Panc1 (cell line): ENCODE results near the gene AP3M1.

Source experiments
- POLR2AphosphoS5 ChIP-seq: IDR thresholded peaks from 2 replicates; pipeline ENCODE4 v1.6.1; 2012; ENCODE audit warnings: mild to moderate bottlenecking, low read depth, low read length, moderate library complexity
- SIN3A ChIP-seq: IDR thresholded peaks from 2 replicates; pipeline ENCODE4 v1.6.1; 2012; ENCODE audit warnings: low read depth, mild to moderate bottlenecking, low read length, moderate library complexity, borderline replicate concordance; ENCODE audit not compliant: insufficient read depth
- TCF7L2 ChIP-seq: IDR thresholded peaks from 2 replicates; pipeline ENCODE4 v1.6.1; 2011; ENCODE audit warnings: mild to moderate bottlenecking, low read depth, low read length, inconsistent platforms
- TF ChIP-seq, protein P1 (sequence below): fragments of 450-650 bp; IDR thresholded peaks from 2 replicates; pipeline ENCODE4 v1.5.1; 2017; ENCODE audit warnings: mild to moderate bottlenecking
- TF ChIP-seq, protein P2 (sequence below), 2 experiments: IDR thresholded peaks; 2 replicates each; pipeline ENCODE4 v1.6.1; 2011 to 2012; ENCODE audit warnings: low read depth in 2 of 2, control low read depth in 1 of 2, low read length in 1 of 2, mild to moderate bottlenecking in 1 of 2, moderate library complexity in 1 of 2; ENCODE audit not compliant: insufficient read depth in 1 of 2

DNA sequence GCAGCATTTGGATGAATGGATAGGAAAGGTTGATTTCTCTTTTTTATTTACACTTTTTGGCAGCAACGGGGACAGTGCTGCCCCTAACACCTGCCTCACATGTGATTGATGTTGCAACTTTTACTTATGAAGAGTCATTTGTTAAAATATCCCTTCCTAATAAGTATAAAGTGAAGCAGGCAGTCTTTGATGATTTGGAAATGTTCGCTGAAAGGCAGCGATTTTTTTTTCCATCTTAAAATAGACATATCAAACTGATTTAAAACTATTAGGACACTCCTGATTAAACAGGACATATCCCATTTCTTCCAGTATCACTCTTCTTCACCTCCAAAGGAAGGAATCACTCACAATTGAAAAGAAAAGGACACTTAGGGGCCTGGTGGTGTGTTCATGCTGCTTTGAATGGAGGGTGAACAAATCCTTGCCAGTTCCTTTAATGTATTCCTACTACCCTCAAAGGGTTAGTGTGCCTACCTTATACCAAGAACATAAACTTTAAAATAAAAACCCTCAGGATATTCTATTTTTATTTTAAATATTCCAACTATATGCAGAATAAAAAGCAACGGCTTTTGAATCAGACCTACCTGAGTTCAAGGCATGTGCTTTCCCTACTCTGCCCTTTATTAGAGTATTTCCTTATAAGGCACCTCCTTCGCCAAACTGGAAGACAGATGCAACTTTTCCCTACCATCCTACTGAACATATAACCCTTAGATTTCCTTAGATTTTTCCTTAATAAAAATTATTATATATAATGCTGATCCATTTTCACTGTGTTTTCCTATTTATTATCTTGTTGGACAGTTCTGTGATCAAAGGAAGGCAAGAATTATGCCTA lies 1.5 kb upstream of the AP3M1 start:
- TF ChIP-seq, protein P1, sequence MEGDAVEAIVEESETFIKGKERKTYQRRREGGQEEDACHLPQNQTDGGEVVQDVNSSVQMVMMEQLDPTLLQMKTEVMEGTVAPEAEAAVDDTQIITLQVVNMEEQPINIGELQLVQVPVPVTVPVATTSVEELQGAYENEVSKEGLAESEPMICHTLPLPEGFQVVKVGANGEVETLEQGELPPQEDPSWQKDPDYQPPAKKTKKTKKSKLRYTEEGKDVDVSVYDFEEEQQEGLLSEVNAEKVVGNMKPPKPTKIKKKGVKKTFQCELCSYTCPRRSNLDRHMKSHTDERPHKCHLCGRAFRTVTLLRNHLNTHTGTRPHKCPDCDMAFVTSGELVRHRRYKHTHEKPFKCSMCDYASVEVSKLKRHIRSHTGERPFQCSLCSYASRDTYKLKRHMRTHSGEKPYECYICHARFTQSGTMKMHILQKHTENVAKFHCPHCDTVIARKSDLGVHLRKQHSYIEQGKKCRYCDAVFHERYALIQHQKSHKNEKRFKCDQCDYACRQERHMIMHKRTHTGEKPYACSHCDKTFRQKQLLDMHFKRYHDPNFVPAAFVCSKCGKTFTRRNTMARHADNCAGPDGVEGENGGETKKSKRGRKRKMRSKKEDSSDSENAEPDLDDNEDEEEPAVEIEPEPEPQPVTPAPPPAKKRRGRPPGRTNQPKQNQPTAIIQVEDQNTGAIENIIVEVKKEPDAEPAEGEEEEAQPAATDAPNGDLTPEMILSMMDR = no peak
- TF ChIP-seq TCF7L2 (no peak), POLR2AphosphoS5 (no peak), SIN3A (no peak)
- TF ChIP-seq, protein P2, sequence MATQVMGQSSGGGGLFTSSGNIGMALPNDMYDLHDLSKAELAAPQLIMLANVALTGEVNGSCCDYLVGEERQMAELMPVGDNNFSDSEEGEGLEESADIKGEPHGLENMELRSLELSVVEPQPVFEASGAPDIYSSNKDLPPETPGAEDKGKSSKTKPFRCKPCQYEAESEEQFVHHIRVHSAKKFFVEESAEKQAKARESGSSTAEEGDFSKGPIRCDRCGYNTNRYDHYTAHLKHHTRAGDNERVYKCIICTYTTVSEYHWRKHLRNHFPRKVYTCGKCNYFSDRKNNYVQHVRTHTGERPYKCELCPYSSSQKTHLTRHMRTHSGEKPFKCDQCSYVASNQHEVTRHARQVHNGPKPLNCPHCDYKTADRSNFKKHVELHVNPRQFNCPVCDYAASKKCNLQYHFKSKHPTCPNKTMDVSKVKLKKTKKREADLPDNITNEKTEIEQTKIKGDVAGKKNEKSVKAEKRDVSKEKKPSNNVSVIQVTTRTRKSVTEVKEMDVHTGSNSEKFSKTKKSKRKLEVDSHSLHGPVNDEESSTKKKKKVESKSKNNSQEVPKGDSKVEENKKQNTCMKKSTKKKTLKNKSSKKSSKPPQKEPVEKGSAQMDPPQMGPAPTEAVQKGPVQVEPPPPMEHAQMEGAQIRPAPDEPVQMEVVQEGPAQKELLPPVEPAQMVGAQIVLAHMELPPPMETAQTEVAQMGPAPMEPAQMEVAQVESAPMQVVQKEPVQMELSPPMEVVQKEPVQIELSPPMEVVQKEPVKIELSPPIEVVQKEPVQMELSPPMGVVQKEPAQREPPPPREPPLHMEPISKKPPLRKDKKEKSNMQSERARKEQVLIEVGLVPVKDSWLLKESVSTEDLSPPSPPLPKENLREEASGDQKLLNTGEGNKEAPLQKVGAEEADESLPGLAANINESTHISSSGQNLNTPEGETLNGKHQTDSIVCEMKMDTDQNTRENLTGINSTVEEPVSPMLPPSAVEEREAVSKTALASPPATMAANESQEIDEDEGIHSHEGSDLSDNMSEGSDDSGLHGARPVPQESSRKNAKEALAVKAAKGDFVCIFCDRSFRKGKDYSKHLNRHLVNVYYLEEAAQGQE (IDR thresholded peaks at IDR 0.05; ENCODE audit: insufficient read depth in 1 of 2, low read depth in 2 of 2, low read length in 1 of 2) = no peak
